Thymus (tissue), 11 donors: ENCODE measurements around the gene CNPY2. TPM values are rescaled to one million over a fixed set of nuclear protein-coding genes. Genes with fewer than 3 reads are reported as not detected.
"Not testable (repeated sequence)": the region's sequence is repeated elsewhere in the genome, so short reads cannot be mapped to it uniquely, and the experiment has no call there.

ENCODE experiments used
- DNase-seq, 9 donors: peaks; one replicate each; pipeline ENCODE4 v3.0.0-alpha.2; 2013; ENCODE audit warnings: low spot score in 9 of 9, low read depth in 6 of 9, missing footprints in 1 of 9
- H3K27ac ChIP-seq, 2 donors: one replicate each; pipeline ENCODE4 v1.5.1; 2013; ENCODE audit warnings: control low read depth in 1 of 2, low read depth in 1 of 2, low read length in 1 of 2, mild to moderate bottlenecking in 1 of 2, moderate library complexity in 1 of 2
- H3K27me3 ChIP-seq, 2 donors: one replicate each; pipeline ENCODE4 v1.5.1; 2013; ENCODE audit warnings: low read length in 1 of 2; ENCODE audit not compliant: control insufficient read depth in 2 of 2, insufficient read depth in 1 of 2
- H3K36me3 ChIP-seq, 2 donors: one replicate each; pipeline ENCODE4 v1.5.1; 2013; ENCODE audit warnings: low read length in 1 of 2, mild to moderate bottlenecking in 1 of 2, moderate library complexity in 1 of 2; ENCODE audit not compliant: control insufficient read depth in 2 of 2, insufficient read depth in 2 of 2
- H3K4me1 ChIP-seq, 2 donors: one replicate each; pipeline ENCODE4 v1.5.1; 2013; ENCODE audit warnings: low read length in 2 of 2; ENCODE audit not compliant: control insufficient read depth in 2 of 2, insufficient read depth in 2 of 2
- H3K4me3 ChIP-seq, 2 donors: one replicate each; pipeline ENCODE4 v1.5.1; 2013; ENCODE audit warnings: low read length in 2 of 2, control low read depth in 1 of 2, mild to moderate bottlenecking in 1 of 2
- H3K9me3 ChIP-seq, 2 donors: one replicate each; pipeline ENCODE4 v1.5.1; 2013; ENCODE audit warnings: low read length in 1 of 2, mild to moderate bottlenecking in 1 of 2; ENCODE audit not compliant: control insufficient read depth in 2 of 2, insufficient read depth in 1 of 2
- WGBS: extraction: QIAGEN DNeasy Blood & Tissue Kit; methylation state at CpG from one replicate; pipeline ENCODE4 v1.1.7; 2013; 5-methylcytosine and 5-hydroxymethylcytosine counted together
- polyA plus RNA-seq: library from polyadenylated mRNA; stranded (reverse); fragments of 200-250 nt; gene quantifications from one replicate; pipeline ENCODE4 v1.2.3, GENCODE V29; 2013
- total RNA-seq: library from RNA; stranded (reverse); fragments of 120-200 nt; gene quantifications from one replicate; pipeline ENCODE4 v1.2.4, GENCODE V29; 2013
- donor health status: healthy.

The CNPY2 gene
- total and polyA plus RNA-seq, 2 donors: 83.1 to 92.4 TPM

GRCh38 chr12:56326126-56326525 is 10.3 kb upstream of the CNPY2 start:
- Histone ChIP-seq H3K9me3 (no peaks in the 10 kb centered on the region), H3K36me3 (peaks cover 61 to 69% of the 10 kb centered on the region in 2 donors), H3K27me3 (no peaks in the 10 kb centered on the region), H3K27ac (no peak overlapping the region), H3K4me1 (no peaks in the 10 kb centered on the region), H3K4me3 (no peak overlapping the region)
- 97% methylated on average over 8 of the region's 8 CpGs for WGBS
- DNase-seq: no peak

DNA sequence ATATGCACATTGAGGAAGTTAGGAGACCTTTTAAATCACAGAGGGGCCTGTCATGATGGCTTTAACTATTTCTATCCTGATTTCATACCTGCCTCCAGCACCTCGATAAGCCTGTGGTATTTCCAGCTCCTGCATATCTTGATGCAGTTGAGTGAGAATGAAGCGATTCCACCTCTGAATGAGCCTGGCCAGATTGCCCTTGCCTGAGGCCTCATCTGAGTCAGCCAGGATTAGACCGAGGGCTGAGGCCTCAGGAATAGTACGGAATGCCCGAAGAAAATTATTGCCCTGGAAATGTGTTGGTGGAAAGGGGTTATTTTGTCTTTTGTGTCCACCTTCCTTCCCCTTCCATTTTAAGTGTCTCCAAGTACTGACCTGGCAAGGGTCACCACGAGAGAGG is 8.4 kb upstream of the CNPY2 start:
- no peak for DNase-seq
- H3K27ac ChIP-seq: no peak overlapping the region
- no peaks in the 10 kb centered on the region for H3K27me3 ChIP-seq
- H3K36me3 ChIP-seq: peaks cover 73 to 82% of the 10 kb centered on the region in 2 donors
- H3K4me3 ChIP-seq: no peak overlapping the region
- H3K4me1 ChIP-seq: no peaks in the 10 kb centered on the region
- H3K9me3 ChIP-seq: no peaks in the 10 kb centered on the region
- 97% methylated on average over 6 of the region's 6 CpGs for WGBS

GRCh38 chr12:56321610-56322009 is 5.8 kb upstream of the CNPY2 start:
- H3K27ac ChIP-seq, H3K27me3 ChIP-seq, H3K4me1 ChIP-seq, DNase-seq, H3K9me3 ChIP-seq, H3K4me3 ChIP-seq: not testable (repeated sequence)
- peaks cover 64 to 80% of the 10 kb centered on the region in 2 donors for H3K36me3 ChIP-seq
- WGBS: 98% methylated on average over 8 of the region's 8 CpGs

DNA sequence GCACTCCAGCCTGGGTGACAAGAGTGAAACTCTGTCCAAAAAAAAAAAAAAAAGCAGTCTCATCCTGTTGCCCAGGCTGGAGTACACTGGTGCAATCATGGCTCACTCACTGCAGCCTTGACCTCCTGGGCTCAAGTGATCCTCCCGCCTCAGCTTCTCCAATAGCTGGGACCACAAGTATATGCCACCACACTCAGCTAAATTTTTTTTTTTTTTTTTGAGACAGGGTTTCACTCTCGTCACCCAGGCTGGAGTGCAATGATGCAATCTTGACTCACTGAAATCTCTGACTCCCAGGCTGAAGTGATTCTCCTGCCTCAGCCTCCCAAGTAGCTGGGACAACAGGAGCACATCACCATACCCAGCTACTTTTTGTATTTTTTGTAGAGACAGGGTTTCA is 5.2 kb upstream of the CNPY2 start:
- 97% methylated on average over 2 of the region's 2 CpGs for WGBS
- Histone ChIP-seq H3K4me1 (peaks cover 0 to 5% of the 10 kb centered on the region in 2 donors), H3K27me3 (no peaks in the 10 kb centered on the region), H3K4me3 (no peak overlapping the region), H3K9me3 (no peaks in the 10 kb centered on the region), H3K36me3 (peaks cover 58 to 74% of the 10 kb centered on the region in 2 donors), H3K27ac (no peak overlapping the region)
- DNase-seq: no peak

- H3K27me3 ChIP-seq: no peaks in the 10 kb centered on the region
- no peak overlapping the region for H3K27ac ChIP-seq
- peaks cover 30 to 49% of the 10 kb centered on the region in 2 donors for H3K36me3 ChIP-seq
- H3K9me3 ChIP-seq: no peaks in the 10 kb centered on the region
- WGBS: 98% methylated on average over 3 of the region's 3 CpGs
- DNase-seq: no peak
- H3K4me3 ChIP-seq: no peak overlapping the region
- peaks cover 6 to 16% of the 10 kb centered on the region in 2 donors for H3K4me1 ChIP-seq
Measured at GRCh38 chr12:56317675-56318074, 1.9 kb upstream of the CNPY2 start.

GRCh38 chr12:56315249-56315621 is 553 bp downstream of the CNPY2 start:
- H3K9me3 ChIP-seq: no peaks in the 10 kb centered on the region
- peak overlapping the region; percentile 83 to 90 for H3K27ac ChIP-seq
- peaks cover 6 to 16% of the 10 kb centered on the region in 2 donors for H3K4me1 ChIP-seq
- DNase-seq: peak in 1 of 9 donors; percentile 40
- H3K27me3 ChIP-seq: no peaks in the 10 kb centered on the region
- 5% methylated on average over 11 of the region's 11 CpGs for WGBS
- peaks cover 18 to 52% of the 10 kb centered on the region in 2 donors for H3K36me3 ChIP-seq
- H3K4me3 ChIP-seq: peak overlapping the region; percentile 94 to 96

DNA sequence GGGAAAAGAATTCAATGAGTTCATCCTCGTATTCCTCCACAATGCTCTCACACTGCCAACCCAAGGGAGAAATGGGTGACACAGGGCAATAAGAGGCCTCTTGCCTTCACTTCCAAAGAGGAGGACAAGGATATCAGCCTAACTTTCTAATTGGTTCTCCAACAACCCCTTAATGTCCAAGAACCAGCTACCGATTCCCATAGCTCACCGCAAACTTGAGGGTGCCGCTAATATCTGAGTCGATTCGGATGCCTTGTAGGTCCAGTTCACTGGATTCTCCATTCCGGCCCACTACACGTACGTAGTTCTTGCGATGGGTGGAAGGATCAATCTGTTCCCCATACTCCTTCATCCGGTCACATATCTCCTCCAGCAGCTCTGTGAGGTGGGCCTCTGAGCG is 4.8 kb downstream of the CNPY2 start:
- Histone ChIP-seq H3K9me3 (no peaks in the 10 kb centered on the region), H3K27ac (no peak overlapping the region), H3K27me3 (no peaks in the 10 kb centered on the region), H3K4me1 (peaks cover 6 to 10% of the 10 kb centered on the region in 2 donors), H3K36me3 (peaks cover 14 to 54% of the 10 kb centered on the region in 2 donors), H3K4me3 (no peak overlapping the region)
- WGBS: 99% methylated on average over 12 of the region's 12 CpGs
- no peak for DNase-seq

DNA sequence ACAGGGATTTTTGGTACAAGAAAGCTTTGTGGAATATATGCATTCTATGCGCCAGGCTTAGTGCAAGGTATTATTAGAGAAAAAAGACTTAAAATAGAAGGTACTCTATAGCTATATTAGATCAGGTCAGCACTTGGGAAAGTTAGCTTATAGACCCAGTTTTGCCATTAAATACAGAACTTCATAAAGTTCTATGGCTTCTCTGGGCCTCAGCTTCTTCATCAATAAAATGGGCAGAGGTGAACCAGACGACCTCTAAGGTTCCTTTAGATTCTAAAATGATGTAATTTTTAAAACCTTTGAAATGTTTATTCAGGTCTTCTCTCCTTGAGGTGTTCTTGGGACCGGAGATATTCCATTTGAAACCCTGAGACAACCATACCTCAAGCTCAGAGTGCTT is 7.1 kb downstream of the CNPY2 start:
- H3K9me3 ChIP-seq: no peaks in the 10 kb centered on the region
- H3K27ac ChIP-seq: no peak overlapping the region
- no peak overlapping the region for H3K4me3 ChIP-seq
- no peak for DNase-seq
- no peaks in the 10 kb centered on the region for H3K4me1 ChIP-seq
- 99% methylated on average over 3 of the region's 3 CpGs for WGBS
- H3K27me3 ChIP-seq: no peaks in the 10 kb centered on the region
- H3K36me3 ChIP-seq: peaks cover 15 to 61% of the 10 kb centered on the region in 2 donors

GRCh38 chr12:56307221-56307965 is 8.4 kb downstream of the CNPY2 start:
- H3K27me3 ChIP-seq: no peaks in the 10 kb centered on the region
- peaks cover 15 to 59% of the 10 kb centered on the region in 2 donors for H3K36me3 ChIP-seq
- over 99% methylated on average over 7 of the region's 7 CpGs for WGBS

More at GRCh38 chr12:56307221-56307965, 8.4 kb downstream of the CNPY2 start:
- Histone ChIP-seq H3K9me3 (no peaks in the 10 kb centered on the region), H3K27ac (no peak overlapping the region), H3K4me1 (no peaks in the 10 kb centered on the region), H3K4me3 (no peak overlapping the region)
- no peak for DNase-seq
